MM.1S (cell line): ENCODE measurements around the gene N4BP2L2.

Experiments used
- DNase-seq: peaks from one replicate; pipeline ENCODE4 v3.0.0-alpha.2; 2015
- H2AFZ ChIP-seq: fragments of 300-600 bp; sonication (generic); 2 replicates; pipeline ENCODE4 v1.6.0; 2016; ENCODE audit warnings: antibody characterized with exemption, low read length
- H3F3A ChIP-seq: fragments of 300-600 bp; sonication (generic); 2 replicates; pipeline ENCODE4 v1.6.1; 2016; ENCODE audit warnings: mild to moderate bottlenecking, antibody characterized with exemption, low read length, moderate library complexity, mixed read lengths; ENCODE audit not compliant: insufficient read depth
- H3K27ac ChIP-seq: fragments of 300-600 bp; sonication (generic); 2 replicates; pipeline ENCODE4 v1.5.1; 2016; ENCODE audit warnings: mild to moderate bottlenecking, low read length
- H3K27me3 ChIP-seq: fragments of 300-600 bp; sonication (generic); replicated peaks from 2 replicates; pipeline ENCODE4 v1.6.0; 2016; ENCODE audit warnings: low read length; ENCODE audit not compliant: insufficient read depth
- H3K36me3 ChIP-seq: fragments of 300-600 bp; sonication (generic); replicated peaks from 2 replicates; pipeline ENCODE4 v1.6.1; 2016; ENCODE audit warnings: mild to moderate bottlenecking, low read length, mixed read lengths; ENCODE audit not compliant: insufficient read depth
- H3K4me1 ChIP-seq: fragments of 300-600 bp; sonication (generic); 2 replicates; pipeline ENCODE4 v1.6.1; 2016; ENCODE audit warnings: low read length, mixed read lengths
- H3K4me2 ChIP-seq: fragments of 300-600 bp; sonication (generic); 2 replicates; pipeline ENCODE4 v1.6.0; 2016; ENCODE audit warnings: low read depth, low read length
- H3K4me3 ChIP-seq: fragments of 300-600 bp; sonication (generic); 2 replicates; pipeline ENCODE4 v1.5.1; 2016; ENCODE audit warnings: low read length, mixed read lengths
- H3K79me2 ChIP-seq: fragments of 300-600 bp; sonication (generic); 2 replicates; pipeline ENCODE4 v1.6.1; 2016; ENCODE audit warnings: mixed run types, low read length, mixed read lengths
- H3K9ac ChIP-seq: fragments of 300-600 bp; sonication (generic); 2 replicates; pipeline ENCODE4 v1.6.1; 2016; ENCODE audit warnings: low read length, mixed read lengths
- H3K9me2 ChIP-seq: fragments of 300-600 bp; sonication (generic); replicated peaks from 2 replicates; pipeline ENCODE4 v1.6.1; 2016; ENCODE audit warnings: mild to moderate bottlenecking, low read length, mixed read lengths; ENCODE audit not compliant: insufficient read depth
- H3K9me3 ChIP-seq: fragments of 300-600 bp; sonication (generic); replicated peaks from 2 replicates; pipeline ENCODE4 v1.6.1; 2016; ENCODE audit warnings: mild to moderate bottlenecking, low read length, mixed read lengths; ENCODE audit not compliant: insufficient read depth
- H4K20me1 ChIP-seq: fragments of 300-600 bp; sonication (generic); 2 replicates; pipeline ENCODE4 v1.6.1; 2016; ENCODE audit warnings: mild to moderate bottlenecking, low read length, moderate library complexity, mixed read lengths; ENCODE audit not compliant: insufficient read depth
- EZH2 ChIP-seq: fragments of 300-600 bp; sonication (generic); optimal IDR thresholded peaks from 2 replicates; pipeline ENCODE3; 2017; ENCODE audit warnings: low read depth, mild to moderate bottlenecking, antibody characterized with exemption, low read length, mixed read lengths
- EZH2phosphoT487 ChIP-seq: fragments of 300-600 bp; sonication (generic); IDR thresholded peaks from 2 replicates; pipeline ENCODE4 v1.6.1; 2018; ENCODE audit warnings: antibody characterized with exemption, low read length
- TF ChIP-seq, protein P1 (sequence below): fragments of 300-600 bp; sonication (generic); IDR thresholded peaks from 2 replicates; pipeline ENCODE4 v1.5.1; 2016; ENCODE audit warnings: antibody characterized with exemption, low read length, mixed read lengths

The N4BP2L2 gene

GRCh38 chr13:32432856-32433255 lies 105.7 kb downstream of the N4BP2L2 start:
- Histone ChIP-seq H3K9me3 (no peaks in the 10 kb centered on the region), H3K79me2 (peaks cover 9% of the 10 kb centered on the region), H3K9me2 (no peaks in the 10 kb centered on the region), H3K4me2 (no peak overlapping the region), H2AFZ (no peak overlapping the region), H3K27ac (no peak overlapping the region), H3K27me3 (no peaks in the 10 kb centered on the region), H3F3A (peaks cover 11% of the 10 kb centered on the region), H3K4me3 (no peak overlapping the region), H3K4me1 (peaks cover 19% of the 10 kb centered on the region), H3K36me3 (no peaks in the 10 kb centered on the region), H3K9ac (no peak overlapping the region), H4K20me1 (no peaks in the 10 kb centered on the region)
- DNase-seq = no peak
- TF ChIP-seq EZH2phosphoT487 = no peak
- TF ChIP-seq EZH2 = no peak
- TF ChIP-seq, protein P1, sequence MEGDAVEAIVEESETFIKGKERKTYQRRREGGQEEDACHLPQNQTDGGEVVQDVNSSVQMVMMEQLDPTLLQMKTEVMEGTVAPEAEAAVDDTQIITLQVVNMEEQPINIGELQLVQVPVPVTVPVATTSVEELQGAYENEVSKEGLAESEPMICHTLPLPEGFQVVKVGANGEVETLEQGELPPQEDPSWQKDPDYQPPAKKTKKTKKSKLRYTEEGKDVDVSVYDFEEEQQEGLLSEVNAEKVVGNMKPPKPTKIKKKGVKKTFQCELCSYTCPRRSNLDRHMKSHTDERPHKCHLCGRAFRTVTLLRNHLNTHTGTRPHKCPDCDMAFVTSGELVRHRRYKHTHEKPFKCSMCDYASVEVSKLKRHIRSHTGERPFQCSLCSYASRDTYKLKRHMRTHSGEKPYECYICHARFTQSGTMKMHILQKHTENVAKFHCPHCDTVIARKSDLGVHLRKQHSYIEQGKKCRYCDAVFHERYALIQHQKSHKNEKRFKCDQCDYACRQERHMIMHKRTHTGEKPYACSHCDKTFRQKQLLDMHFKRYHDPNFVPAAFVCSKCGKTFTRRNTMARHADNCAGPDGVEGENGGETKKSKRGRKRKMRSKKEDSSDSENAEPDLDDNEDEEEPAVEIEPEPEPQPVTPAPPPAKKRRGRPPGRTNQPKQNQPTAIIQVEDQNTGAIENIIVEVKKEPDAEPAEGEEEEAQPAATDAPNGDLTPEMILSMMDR = no peak

DNA sequence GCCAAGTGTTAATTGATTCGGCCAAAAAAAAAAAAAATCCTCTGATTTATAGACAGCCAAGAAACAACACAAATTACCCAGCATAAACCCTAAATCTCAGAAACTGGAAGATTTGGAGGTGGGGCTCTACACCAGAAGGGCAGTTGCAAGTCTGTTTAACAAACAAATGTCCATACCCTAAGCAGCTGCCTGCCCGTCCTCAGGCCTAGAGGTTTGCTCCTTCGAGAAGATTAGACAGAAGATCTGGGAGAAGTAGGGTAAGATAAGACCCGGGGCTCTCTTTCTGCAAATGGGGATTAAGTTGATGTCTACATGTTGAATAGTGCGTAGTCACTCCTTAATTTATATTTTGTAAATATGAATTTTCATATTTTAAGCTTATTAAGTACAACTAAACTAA lies 107.2 kb downstream of the N4BP2L2 start:
- H3F3A ChIP-seq = peaks cover 17% of the 10 kb centered on the region
- no peak overlapping the region for H3K4me3 ChIP-seq
- H3K9me2 ChIP-seq = no peaks in the 10 kb centered on the region
- no peak for DNase-seq
- no peak overlapping the region for H2AFZ ChIP-seq
- H4K20me1 ChIP-seq = no peaks in the 10 kb centered on the region
- no peaks in the 10 kb centered on the region for H3K36me3 ChIP-seq
- H3K4me2 ChIP-seq = no peak overlapping the region
- H3K79me2 ChIP-seq = peaks cover 21% of the 10 kb centered on the region
- no peaks in the 10 kb centered on the region for H3K27me3 ChIP-seq
- H3K9me3 ChIP-seq = no peaks in the 10 kb centered on the region
- no peak overlapping the region for H3K9ac ChIP-seq
- no peak overlapping the region for H3K27ac ChIP-seq
- H3K4me1 ChIP-seq = peaks cover 19% of the 10 kb centered on the region
- TF ChIP-seq EZH2 (no peak), EZH2phosphoT487 (no peak)
- TF ChIP-seq, protein P1 = no peak

DNA sequence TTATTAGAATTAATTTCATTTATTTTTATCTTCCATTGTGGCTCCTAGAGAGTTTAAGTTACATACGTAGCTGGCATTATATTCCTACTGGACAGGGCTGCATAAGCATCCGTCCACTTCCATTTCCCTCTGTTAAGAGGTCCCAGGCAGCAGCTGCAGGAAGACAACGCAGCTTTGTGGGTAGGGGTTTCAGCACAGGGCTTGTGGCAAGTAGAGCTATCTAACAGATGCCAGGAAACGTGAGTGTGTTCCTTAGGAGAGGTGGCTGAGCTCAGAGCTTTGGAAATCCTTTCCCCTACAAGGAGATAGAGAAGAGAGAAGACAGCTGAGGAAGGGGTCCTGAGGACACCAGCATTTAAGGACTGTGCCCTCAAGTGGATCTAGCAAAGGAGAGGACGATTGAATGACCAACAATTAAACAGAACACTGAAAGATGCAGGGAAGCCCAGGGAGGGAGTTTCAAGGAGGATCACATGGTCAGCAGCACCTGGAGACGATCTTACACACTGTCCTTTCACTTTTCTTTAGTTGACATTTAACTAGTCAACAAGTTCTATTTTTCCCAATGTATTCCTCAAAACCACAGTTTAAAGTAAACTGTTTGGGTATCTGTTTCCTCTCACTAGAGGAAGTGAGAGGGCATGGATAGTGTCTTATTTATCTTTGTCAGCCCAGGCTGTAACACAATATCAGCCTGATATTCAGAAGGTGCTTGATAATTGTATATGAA lies 108.4 kb downstream of the N4BP2L2 start:
- Histone ChIP-seq H3K4me2 (peak overlapping the region; percentile 85), H3K4me1 (peaks cover 22% of the 10 kb centered on the region), H3K9me3 (no peaks in the 10 kb centered on the region), H2AFZ (no peak overlapping the region; the same call in 1 of the 2 replicates), H3K4me3 (peak overlapping the region; percentile 26; the same call in 1 of the 2 replicates), H3F3A (peaks cover 22% of the 10 kb centered on the region), H3K9me2 (no peaks in the 10 kb centered on the region), H3K27ac (peak overlapping the region; percentile 49; the same call in 1 of the 2 replicates), H3K36me3 (no peaks in the 10 kb centered on the region), H3K79me2 (peaks cover 33% of the 10 kb centered on the region), H3K27me3 (no peaks in the 10 kb centered on the region), H4K20me1 (no peaks in the 10 kb centered on the region), H3K9ac (peak overlapping the region; percentile 26; the same call in 1 of the 2 replicates)
- peak; percentile 27 for DNase-seq
- TF ChIP-seq, protein P1 = no peak
- TF ChIP-seq EZH2phosphoT487 (no peak), EZH2 (no peak)
